ENCODE data around the gene MAST4. TPM values are rescaled to one million over a fixed set of nuclear protein-coding genes. Genes with fewer than 3 reads are reported as not detected.

The MAST4 gene
- polyA plus RNA-seq, 1 donor (not counting 4 experiments of a cell fraction or from before 2014, with no cell fraction given), result 19.8 TPM

DNA sequence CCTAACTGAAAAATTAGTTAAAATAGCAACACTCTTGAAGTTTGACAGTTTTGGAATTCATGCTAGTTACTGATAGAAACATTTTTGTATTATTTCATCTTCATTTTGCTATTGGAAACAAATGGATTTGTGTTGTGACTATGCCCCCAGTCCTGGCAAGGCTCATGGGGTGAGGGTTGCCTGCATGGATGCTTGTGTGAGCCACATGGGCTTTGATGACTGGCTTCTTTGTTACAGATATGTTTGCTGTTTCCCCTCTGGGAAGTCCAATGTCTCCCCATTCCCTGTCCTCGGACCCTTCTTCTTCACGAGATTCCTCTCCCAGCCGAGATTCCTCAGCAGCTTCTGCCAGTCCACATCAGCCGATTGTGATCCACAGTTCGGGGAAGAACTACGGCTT is 556.2 kb downstream of the MAST4 start:
- no peak for DNase-seq (ENCODE audit: low read depth, low spot score)
- H4K20me1 ChIP-seq (ENCODE audit: control insufficient read depth, extremely low read depth, insufficient read depth, low read length), result no peaks in the 10 kb centered on the region
- no peak for TF ChIP-seq EZH2 (IDR thresholded peaks at IDR 0.05; ENCODE audit: low read length)
- FAIRE-seq, result no peak
- H2AFZ ChIP-seq (ENCODE audit: control insufficient read depth, low read length), result no peak overlapping the region
- no peak overlapping the region for H3K4me3 ChIP-seq (ENCODE audit: control insufficient read depth in 2 of 3, extremely low read depth in 1 of 3, insufficient read depth in 2 of 3, low read depth in 1 of 3, low read length in 3 of 3)
- no peak overlapping the region for H3K4me2 ChIP-seq (ENCODE audit: control insufficient read depth, extremely low read depth, insufficient read depth, low read depth, low read length)
- no peaks in the 10 kb centered on the region for H3K4me1 ChIP-seq (ENCODE audit: control insufficient read depth, extremely low read depth, insufficient read depth, low read length)
- H3K9me1 ChIP-seq (ENCODE audit: control insufficient read depth, extremely low read depth, insufficient read depth, low read length), result no peaks in the 10 kb centered on the region
- H3K79me2 ChIP-seq (ENCODE audit: control insufficient read depth, insufficient read depth, low read length), result no peaks in the 10 kb centered on the region
- H3K9me3 ChIP-seq (ENCODE audit: control insufficient read depth, low read depth, low read length), result no peaks in the 10 kb centered on the region
- H3K9ac ChIP-seq (ENCODE audit: control insufficient read depth, extremely low read depth, insufficient read depth, low read length), result no peak overlapping the region
- dilution Hi-C loops (cut with MboI; ENCODE audit: extremely low pct_ligation_motif_present, low sequenced_read_pairs), result no loop called here
- H3K27ac ChIP-seq (ENCODE audit: control insufficient read depth, insufficient read depth, low read length), result no peak overlapping the region
- no peaks in the 10 kb centered on the region for H3K27me3 ChIP-seq (ENCODE audit: control insufficient read depth, extremely low read depth, insufficient read depth, low read length)
- H3K36me3 ChIP-seq (ENCODE audit: control insufficient read depth in 2 of 2, extremely low read depth in 1 of 2, insufficient read depth in 2 of 2, low read length in 2 of 2), result peaks cover 22 to 30% of the 10 kb centered on the region in 2 experiments

DNA sequence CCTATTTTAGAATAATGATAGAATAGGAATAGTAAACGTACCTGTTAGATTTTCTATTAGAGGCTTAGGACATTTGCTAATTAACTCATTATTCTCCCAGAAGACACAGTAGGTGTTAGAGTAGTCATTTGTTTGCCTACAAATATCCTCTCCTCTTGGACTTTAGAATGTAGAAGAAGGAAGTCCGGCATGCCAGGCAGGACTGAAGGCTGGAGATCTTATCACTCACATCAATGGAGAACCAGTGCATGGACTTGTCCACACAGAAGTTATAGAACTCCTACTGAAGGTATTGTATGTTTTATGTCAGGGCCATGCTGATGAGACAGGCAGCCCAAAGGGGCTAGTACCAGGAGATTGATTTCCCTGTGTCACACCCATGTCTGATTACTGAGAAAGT is 557.1 kb downstream of the MAST4 start:
- Histone ChIP-seq H3K79me2 (ENCODE audit: control insufficient read depth, insufficient read depth, low read length) (no peaks in the 10 kb centered on the region), H3K9ac (ENCODE audit: control insufficient read depth, extremely low read depth, insufficient read depth, low read length) (no peak overlapping the region), H3K4me2 (ENCODE audit: control insufficient read depth, extremely low read depth, insufficient read depth, low read depth, low read length) (no peak overlapping the region), H2AFZ (ENCODE audit: control insufficient read depth, low read length) (no peak overlapping the region), H3K27ac (ENCODE audit: control insufficient read depth, insufficient read depth, low read length) (no peak overlapping the region), H3K27me3 (ENCODE audit: control insufficient read depth, extremely low read depth, insufficient read depth, low read length) (no peaks in the 10 kb centered on the region), H3K9me1 (ENCODE audit: control insufficient read depth, extremely low read depth, insufficient read depth, low read length) (no peaks in the 10 kb centered on the region), H4K20me1 (ENCODE audit: control insufficient read depth, extremely low read depth, insufficient read depth, low read length) (no peaks in the 10 kb centered on the region), H3K36me3 (ENCODE audit: control insufficient read depth in 2 of 2, extremely low read depth in 1 of 2, insufficient read depth in 2 of 2, low read length in 2 of 2) (peaks cover 21% of the 10 kb centered on the region in 2 experiments), H3K4me1 (ENCODE audit: control insufficient read depth, extremely low read depth, insufficient read depth, low read length) (no peaks in the 10 kb centered on the region), H3K9me3 (ENCODE audit: control insufficient read depth, low read depth, low read length) (no peaks in the 10 kb centered on the region), H3K4me3 (ENCODE audit: control insufficient read depth in 2 of 3, extremely low read depth in 1 of 3, insufficient read depth in 2 of 3, low read depth in 1 of 3, low read length in 3 of 3) (no peak overlapping the region)
- no peak for TF ChIP-seq EZH2 (IDR thresholded peaks at IDR 0.05; ENCODE audit: low read length)
- TF ChIP-seq, protein P1, sequence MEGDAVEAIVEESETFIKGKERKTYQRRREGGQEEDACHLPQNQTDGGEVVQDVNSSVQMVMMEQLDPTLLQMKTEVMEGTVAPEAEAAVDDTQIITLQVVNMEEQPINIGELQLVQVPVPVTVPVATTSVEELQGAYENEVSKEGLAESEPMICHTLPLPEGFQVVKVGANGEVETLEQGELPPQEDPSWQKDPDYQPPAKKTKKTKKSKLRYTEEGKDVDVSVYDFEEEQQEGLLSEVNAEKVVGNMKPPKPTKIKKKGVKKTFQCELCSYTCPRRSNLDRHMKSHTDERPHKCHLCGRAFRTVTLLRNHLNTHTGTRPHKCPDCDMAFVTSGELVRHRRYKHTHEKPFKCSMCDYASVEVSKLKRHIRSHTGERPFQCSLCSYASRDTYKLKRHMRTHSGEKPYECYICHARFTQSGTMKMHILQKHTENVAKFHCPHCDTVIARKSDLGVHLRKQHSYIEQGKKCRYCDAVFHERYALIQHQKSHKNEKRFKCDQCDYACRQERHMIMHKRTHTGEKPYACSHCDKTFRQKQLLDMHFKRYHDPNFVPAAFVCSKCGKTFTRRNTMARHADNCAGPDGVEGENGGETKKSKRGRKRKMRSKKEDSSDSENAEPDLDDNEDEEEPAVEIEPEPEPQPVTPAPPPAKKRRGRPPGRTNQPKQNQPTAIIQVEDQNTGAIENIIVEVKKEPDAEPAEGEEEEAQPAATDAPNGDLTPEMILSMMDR (optimal IDR thresholded peaks at IDR 0.05 in 1 of 3, IDR thresholded peaks at IDR 0.05 in 1 of 3, conservative IDR thresholded peaks at IDR 0.05 in 1 of 3; ENCODE audit: extremely low read depth in 1 of 3, insufficient read depth in 2 of 3, low read length in 3 of 3), result no peak
- no peak for FAIRE-seq
- dilution Hi-C loops (cut with MboI; ENCODE audit: extremely low pct_ligation_motif_present, low sequenced_read_pairs), result no loop called here
- DNase-seq (ENCODE audit: low read depth, low spot score), result no peak

DNA sequence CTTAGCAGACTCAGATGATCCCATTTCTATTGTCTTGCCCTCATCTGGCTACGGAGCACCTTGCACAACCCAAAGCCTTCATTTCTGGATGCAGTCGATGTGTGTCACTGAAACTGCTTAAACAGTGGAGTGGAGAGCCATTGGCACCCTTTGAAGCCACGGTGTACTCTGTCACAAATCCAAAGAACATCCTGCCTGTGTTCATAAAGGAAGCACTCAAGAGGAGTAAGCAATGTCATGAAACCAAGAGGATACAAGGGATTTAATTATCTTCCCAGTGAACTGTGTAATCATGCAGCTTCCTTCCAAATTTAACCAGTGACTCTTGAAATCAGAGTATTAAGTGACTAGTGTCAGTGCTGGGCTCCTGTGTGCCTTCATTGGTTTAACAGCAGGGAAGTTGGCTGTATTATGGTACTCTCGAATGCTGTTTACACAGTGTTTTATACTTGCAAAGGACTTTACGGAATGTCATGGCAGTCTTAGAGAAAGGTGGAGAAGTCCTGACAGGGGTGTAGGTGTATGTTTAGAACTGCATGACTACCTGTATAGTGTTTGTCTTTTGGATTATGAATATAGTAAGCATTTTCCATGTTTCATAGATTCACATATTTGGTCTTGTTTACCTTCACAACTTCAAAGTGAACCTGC is 558.5 kb downstream of the MAST4 start:
- peaks cover 15 to 19% of the 10 kb centered on the region in 2 experiments for H3K36me3 ChIP-seq (ENCODE audit: control insufficient read depth in 2 of 2, extremely low read depth in 1 of 2, insufficient read depth in 2 of 2, low read length in 2 of 2)
- no peak overlapping the region for H3K27ac ChIP-seq (ENCODE audit: control insufficient read depth, insufficient read depth, low read length)
- no peaks in the 10 kb centered on the region for H3K27me3 ChIP-seq (ENCODE audit: control insufficient read depth, extremely low read depth, insufficient read depth, low read length)
- DNase-seq (ENCODE audit: low read depth, low spot score) (no peak), FAIRE-seq (no peak)
- H2AFZ ChIP-seq (ENCODE audit: control insufficient read depth, low read length), result no peak overlapping the region
- no peak overlapping the region for H3K4me3 ChIP-seq (ENCODE audit: control insufficient read depth in 2 of 3, extremely low read depth in 1 of 3, insufficient read depth in 2 of 3, low read depth in 1 of 3, low read length in 3 of 3)
- no peaks in the 10 kb centered on the region for H3K9me3 ChIP-seq (ENCODE audit: control insufficient read depth, low read depth, low read length)
- no peak overlapping the region for H3K9ac ChIP-seq (ENCODE audit: control insufficient read depth, extremely low read depth, insufficient read depth, low read length)
- dilution Hi-C loops (cut with MboI; ENCODE audit: extremely low pct_ligation_motif_present, low sequenced_read_pairs), result no loop called here
- TF ChIP-seq, protein P1 (optimal IDR thresholded peaks at IDR 0.05 in 1 of 3, IDR thresholded peaks at IDR 0.05 in 1 of 3, conservative IDR thresholded peaks at IDR 0.05 in 1 of 3; ENCODE audit: extremely low read depth in 1 of 3, insufficient read depth in 2 of 3, low read length in 3 of 3), result no peak
- TF ChIP-seq EZH2 (IDR thresholded peaks at IDR 0.05; ENCODE audit: low read length), result no peak
- no peaks in the 10 kb centered on the region for H3K79me2 ChIP-seq (ENCODE audit: control insufficient read depth, insufficient read depth, low read length)
- no peaks in the 10 kb centered on the region for H3K9me1 ChIP-seq (ENCODE audit: control insufficient read depth, extremely low read depth, insufficient read depth, low read length)
- no peak overlapping the region for H3K4me2 ChIP-seq (ENCODE audit: control insufficient read depth, extremely low read depth, insufficient read depth, low read depth, low read length)
- no peaks in the 10 kb centered on the region for H3K4me1 ChIP-seq (ENCODE audit: control insufficient read depth, extremely low read depth, insufficient read depth, low read length)
- H4K20me1 ChIP-seq (ENCODE audit: control insufficient read depth, extremely low read depth, insufficient read depth, low read length), result no peaks in the 10 kb centered on the region

Measured in keratinocyte (primary cell).